ENCODE measurements around the gene DPYD. TPM values are rescaled to one million over a fixed set of nuclear protein-coding genes. Genes with fewer than 3 reads are reported as not detected.

Gene DPYD
- total and polyA plus RNA-seq, 9 donors: 17.2 to 45.9 (median 38.7) TPM

DNA sequence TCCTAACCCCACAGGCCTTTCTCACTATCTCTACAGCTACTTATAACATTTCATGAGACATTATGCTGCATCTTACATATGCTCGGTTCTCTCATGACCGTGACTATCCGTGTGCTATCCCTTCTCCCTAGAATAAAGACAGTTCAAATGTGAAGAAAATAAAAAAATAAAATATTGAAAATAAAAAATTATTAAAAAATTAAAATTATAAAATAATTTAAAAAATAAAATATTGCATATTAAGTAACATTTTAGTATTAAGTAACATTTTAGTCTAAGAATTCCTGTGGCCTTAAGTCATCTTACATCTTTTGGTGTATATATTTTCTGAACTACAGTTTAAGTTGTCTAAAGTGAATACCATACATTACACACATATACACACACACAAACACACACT, 415.5 kb downstream of the DPYD start:
- Histone ChIP-seq H3K27ac (no peak overlapping the region), H3K4me1 (ENCODE audit: insufficient read depth) (no peaks in the 10 kb centered on the region), H3K9me3 (no peaks in the 10 kb centered on the region), H3K4me3 (no peak overlapping the region), H3K27me3 (no peaks in the 10 kb centered on the region), H3K36me3 (no peaks in the 10 kb centered on the region)
- 97 to 98% (median 98%) methylated on average over 3 of the region's 3 CpGs for WGBS, 3 donors
- TF ChIP-seq EP300 (IDR thresholded peaks at IDR 0.05) (no peak), POLR2A (IDR thresholded peaks at IDR 0.05) (no peak)
- intact Hi-C loops (cut with DNase I): no loop called here
- DNase-seq: no peak

DNA sequence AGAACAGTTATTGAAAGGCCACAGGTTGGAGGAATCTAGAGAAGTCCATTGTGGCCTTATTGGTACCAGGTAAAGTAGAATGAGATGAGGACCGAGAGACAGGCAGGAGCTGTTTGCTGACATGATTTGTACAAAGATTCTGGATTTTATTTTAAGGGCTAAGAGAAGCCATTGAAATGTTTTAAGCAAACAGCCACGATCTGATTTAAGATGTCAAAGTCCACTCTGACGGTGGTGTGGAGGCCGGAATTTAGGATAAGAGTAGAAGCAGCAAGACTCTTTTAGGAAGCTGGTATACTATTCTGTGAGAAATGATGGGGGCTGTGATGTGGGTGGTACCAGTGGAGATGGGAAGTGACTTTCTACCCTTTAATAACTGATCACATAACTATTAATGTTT, 418.5 kb downstream of the DPYD start:
- Histone ChIP-seq H3K4me1 (ENCODE audit: insufficient read depth) (no peaks in the 10 kb centered on the region), H3K27ac (no peak overlapping the region), H3K4me3 (no peak overlapping the region), H3K36me3 (no peaks in the 10 kb centered on the region), H3K27me3 (no peaks in the 10 kb centered on the region), H3K9me3 (no peaks in the 10 kb centered on the region)
- 92 to 95% (median 93%) methylated on average over 4 of the region's 4 CpGs for WGBS, 3 donors
- intact Hi-C loops (cut with DNase I): no loop called here
- TF ChIP-seq EP300 (IDR thresholded peaks at IDR 0.05) (no peak), POLR2A (IDR thresholded peaks at IDR 0.05) (no peak)
- TF ChIP-seq, protein P1, sequence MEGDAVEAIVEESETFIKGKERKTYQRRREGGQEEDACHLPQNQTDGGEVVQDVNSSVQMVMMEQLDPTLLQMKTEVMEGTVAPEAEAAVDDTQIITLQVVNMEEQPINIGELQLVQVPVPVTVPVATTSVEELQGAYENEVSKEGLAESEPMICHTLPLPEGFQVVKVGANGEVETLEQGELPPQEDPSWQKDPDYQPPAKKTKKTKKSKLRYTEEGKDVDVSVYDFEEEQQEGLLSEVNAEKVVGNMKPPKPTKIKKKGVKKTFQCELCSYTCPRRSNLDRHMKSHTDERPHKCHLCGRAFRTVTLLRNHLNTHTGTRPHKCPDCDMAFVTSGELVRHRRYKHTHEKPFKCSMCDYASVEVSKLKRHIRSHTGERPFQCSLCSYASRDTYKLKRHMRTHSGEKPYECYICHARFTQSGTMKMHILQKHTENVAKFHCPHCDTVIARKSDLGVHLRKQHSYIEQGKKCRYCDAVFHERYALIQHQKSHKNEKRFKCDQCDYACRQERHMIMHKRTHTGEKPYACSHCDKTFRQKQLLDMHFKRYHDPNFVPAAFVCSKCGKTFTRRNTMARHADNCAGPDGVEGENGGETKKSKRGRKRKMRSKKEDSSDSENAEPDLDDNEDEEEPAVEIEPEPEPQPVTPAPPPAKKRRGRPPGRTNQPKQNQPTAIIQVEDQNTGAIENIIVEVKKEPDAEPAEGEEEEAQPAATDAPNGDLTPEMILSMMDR (IDR thresholded peaks at IDR 0.05): no peak
- DNase-seq: no peak

DNA sequence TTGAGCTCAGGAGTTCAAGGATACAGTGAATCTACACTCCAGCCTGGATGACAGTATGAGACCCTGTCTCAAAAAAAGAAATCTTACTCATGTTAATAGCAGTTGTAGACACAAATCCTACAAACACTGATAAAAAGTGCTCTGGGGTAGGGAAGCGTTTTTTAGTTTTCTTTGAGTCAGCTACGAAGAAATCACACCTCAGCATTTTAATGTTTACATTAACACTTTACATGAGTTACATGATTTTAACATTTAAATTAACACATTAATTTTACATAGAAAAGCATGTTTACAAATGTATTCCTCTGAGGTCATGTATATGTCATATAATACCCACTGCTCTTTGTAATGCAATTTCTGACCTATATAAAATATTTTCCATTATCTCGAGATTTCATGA, 419.2 kb downstream of the DPYD start:
- intact Hi-C loops (cut with DNase I): no loop called here

GRCh38 chr1:97500760-97501159, 420.1 kb downstream of the DPYD start:
- TF ChIP-seq POLR2A (IDR thresholded peaks at IDR 0.05): no peak
- no peak for TF ChIP-seq EP300 (IDR thresholded peaks at IDR 0.05)
- TF ChIP-seq, protein P1 (IDR thresholded peaks at IDR 0.05): no peak
- intact Hi-C loops (cut with DNase I): no loop called here
- Histone ChIP-seq H3K4me1 (ENCODE audit: insufficient read depth) (no peaks in the 10 kb centered on the region), H3K27me3 (no peaks in the 10 kb centered on the region), H3K9me3 (no peaks in the 10 kb centered on the region), H3K36me3 (no peaks in the 10 kb centered on the region), H3K4me3 (no peak overlapping the region), H3K27ac (no peak overlapping the region)
- no peak for DNase-seq
- WGBS, 3 donors: 85 to 88% (median 88%) methylated on average over 5 of the region's 5 CpGs

More for the DNA sequence above, 419.2 kb downstream of the DPYD start:
- no peak overlapping the region for H3K27ac ChIP-seq
- 91 to 96% (median 94%) methylated on average over 3 of the region's 3 CpGs for WGBS, 3 donors
- no peaks in the 10 kb centered on the region for H3K9me3 ChIP-seq
- TF ChIP-seq EP300 (IDR thresholded peaks at IDR 0.05): no peak
- TF ChIP-seq POLR2A (IDR thresholded peaks at IDR 0.05): no peak
- TF ChIP-seq, protein P1 (IDR thresholded peaks at IDR 0.05): no peak
- no peak for DNase-seq
- no peaks in the 10 kb centered on the region for H3K36me3 ChIP-seq
- H3K4me1 ChIP-seq (ENCODE audit: insufficient read depth): no peaks in the 10 kb centered on the region
- no peaks in the 10 kb centered on the region for H3K27me3 ChIP-seq
- no peak overlapping the region for H3K4me3 ChIP-seq

DNA sequence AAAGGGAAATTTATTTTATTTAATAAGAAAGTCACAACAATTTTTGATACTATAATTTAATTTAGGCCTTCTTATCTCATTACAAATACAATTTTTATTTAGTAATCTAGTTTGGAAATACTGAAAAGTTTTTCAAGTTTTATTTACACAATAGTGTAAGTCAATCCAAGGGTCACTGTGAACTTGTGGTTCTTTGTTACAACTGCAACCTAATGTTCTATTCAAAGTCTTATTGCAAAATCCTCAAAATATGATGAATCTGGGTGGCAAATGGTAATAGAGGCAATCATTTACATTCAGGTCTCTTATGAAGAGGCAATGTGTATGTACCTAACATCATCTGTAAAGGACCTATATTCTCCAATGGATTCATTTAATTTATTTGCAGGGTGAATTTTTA, 421.2 kb downstream of the DPYD start:
- no peaks in the 10 kb centered on the region for H3K27me3 ChIP-seq
- H3K27ac ChIP-seq: no peak overlapping the region
- H3K4me1 ChIP-seq (ENCODE audit: insufficient read depth): no peaks in the 10 kb centered on the region
- H3K36me3 ChIP-seq: no peaks in the 10 kb centered on the region
- DNase-seq: no peak
- no peaks in the 10 kb centered on the region for H3K9me3 ChIP-seq
- no peak overlapping the region for H3K4me3 ChIP-seq
- intact Hi-C loops (cut with DNase I): no loop called here
- TF ChIP-seq POLR2A (IDR thresholded peaks at IDR 0.05) (no peak), EP300 (IDR thresholded peaks at IDR 0.05) (no peak)
- TF ChIP-seq, protein P1 (IDR thresholded peaks at IDR 0.05): no peak

Measured in ovary (tissue), 9 donors.